Fibroblast of pulmonary artery (primary cell): ENCODE results near the gene AADACL3.

ENCODE experiments used
- DNase-seq: peaks from one replicate; pipeline ENCODE4 v3.0.0-alpha.2; 2010; ENCODE audit warnings: low read depth
- H3K4me3 ChIP-seq: replicated peaks from 2 replicates; pipeline ENCODE4 v1.5.1; 2011; ENCODE audit warnings: low read depth, mild to moderate bottlenecking, control low read depth, low read length, moderate library complexity
- TF ChIP-seq, protein P1 (sequence below): IDR thresholded peaks from 2 replicates; pipeline ENCODE4 v1.5.1; 2011; ENCODE audit warnings: mild to moderate bottlenecking, control low read depth, low read length, inconsistent platforms; ENCODE audit errors: missing control alignments

AADACL3 gene

DNA sequence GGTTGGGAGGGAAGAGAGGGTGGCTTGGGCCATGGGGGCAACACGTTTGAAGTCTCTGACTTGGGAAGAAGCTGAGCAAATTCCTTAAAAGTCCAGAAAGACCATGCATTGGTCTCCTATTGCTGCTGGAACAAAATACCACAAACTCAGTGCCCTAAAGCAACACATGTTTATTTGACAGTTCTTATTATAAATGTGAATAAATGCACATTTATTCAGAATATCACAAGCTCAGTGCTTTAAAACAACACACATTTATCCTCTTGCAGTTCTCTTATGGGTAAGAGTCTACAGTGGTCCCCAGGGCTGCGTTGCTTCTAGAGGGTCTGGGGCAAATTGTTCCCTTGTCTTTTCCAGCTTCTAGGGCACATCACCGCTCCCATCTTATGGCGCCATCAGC lies 47.6 kb downstream of the AADACL3 start:
- DNase-seq = no peak
- H3K4me3 ChIP-seq = no peak overlapping the region
- TF ChIP-seq, protein P1, sequence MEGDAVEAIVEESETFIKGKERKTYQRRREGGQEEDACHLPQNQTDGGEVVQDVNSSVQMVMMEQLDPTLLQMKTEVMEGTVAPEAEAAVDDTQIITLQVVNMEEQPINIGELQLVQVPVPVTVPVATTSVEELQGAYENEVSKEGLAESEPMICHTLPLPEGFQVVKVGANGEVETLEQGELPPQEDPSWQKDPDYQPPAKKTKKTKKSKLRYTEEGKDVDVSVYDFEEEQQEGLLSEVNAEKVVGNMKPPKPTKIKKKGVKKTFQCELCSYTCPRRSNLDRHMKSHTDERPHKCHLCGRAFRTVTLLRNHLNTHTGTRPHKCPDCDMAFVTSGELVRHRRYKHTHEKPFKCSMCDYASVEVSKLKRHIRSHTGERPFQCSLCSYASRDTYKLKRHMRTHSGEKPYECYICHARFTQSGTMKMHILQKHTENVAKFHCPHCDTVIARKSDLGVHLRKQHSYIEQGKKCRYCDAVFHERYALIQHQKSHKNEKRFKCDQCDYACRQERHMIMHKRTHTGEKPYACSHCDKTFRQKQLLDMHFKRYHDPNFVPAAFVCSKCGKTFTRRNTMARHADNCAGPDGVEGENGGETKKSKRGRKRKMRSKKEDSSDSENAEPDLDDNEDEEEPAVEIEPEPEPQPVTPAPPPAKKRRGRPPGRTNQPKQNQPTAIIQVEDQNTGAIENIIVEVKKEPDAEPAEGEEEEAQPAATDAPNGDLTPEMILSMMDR = no peak

DNA sequence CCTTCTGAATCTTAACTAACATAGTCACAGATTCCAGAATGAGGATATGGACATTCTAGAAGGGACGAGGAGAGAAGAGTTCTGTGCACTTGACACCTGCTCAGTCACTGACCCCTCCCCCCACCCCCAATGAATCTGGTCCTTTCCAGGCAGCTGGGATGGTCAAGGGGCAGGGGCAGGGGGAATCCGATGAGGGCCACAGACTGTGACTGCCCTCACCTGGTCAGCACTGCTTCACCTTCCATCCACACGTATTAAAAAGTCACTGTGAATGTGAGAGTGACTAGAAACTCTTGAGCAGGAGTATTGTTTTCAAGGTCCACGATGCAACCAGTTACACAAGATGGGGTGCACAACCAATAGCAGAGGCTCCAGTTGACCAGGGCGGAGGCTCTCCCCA lies 48.1 kb downstream of the AADACL3 start:
- TF ChIP-seq, protein P1 = no peak

DNA sequence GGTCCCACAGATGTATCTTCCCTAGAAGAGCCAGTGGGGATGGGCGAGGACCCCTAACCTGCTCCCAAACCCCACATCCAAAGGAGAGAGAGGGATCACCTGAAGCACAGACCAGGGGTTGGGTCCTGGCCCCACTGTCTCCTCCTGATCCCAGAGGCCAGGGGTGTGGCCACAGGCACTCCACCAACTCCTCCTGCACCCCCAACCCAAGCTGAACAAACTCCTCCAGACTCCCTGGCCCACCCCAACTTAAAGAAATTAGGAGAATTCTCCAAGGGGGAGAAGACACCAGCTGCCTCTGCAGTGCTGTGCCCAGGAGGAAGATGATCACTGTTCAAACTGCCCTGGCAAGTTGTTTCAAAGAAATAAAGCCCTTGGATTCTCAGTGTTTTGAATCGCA lies 53.1 kb downstream of the AADACL3 start:
- TF ChIP-seq, protein P1 = no peak
- no peak for DNase-seq
- H3K4me3 ChIP-seq = no peak overlapping the region

More for the DNA sequence above, 48.1 kb downstream of the AADACL3 start:
- DNase-seq = no peak
- no peak overlapping the region for H3K4me3 ChIP-seq

DNA sequence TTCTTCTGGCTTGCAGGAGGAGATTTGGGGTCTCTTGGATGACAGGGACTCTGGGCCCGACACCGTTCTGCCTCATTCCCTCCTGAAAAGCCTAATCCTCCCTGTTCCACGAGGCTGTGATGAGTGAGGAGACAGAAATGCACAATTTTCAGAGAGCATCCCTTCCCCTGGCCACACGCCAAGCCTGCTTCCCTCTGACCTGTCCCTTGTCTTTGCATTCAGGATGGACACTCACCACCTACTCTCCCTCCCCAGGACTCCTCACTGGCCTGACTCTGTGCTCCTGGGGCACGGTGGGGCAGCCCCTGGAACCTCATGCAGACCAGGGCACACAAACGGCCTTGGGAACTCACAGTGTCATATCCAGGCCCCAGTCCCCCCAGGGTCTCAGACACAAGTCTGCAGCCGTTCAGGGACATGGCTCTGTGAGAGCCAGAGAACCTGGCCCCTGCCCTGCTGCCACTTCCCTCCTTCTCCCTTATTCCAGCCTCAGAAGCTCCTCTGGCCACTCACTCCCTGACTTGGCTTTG lies 54.1 kb downstream of the AADACL3 start:
- TF ChIP-seq, protein P1 = no peak

DNA sequence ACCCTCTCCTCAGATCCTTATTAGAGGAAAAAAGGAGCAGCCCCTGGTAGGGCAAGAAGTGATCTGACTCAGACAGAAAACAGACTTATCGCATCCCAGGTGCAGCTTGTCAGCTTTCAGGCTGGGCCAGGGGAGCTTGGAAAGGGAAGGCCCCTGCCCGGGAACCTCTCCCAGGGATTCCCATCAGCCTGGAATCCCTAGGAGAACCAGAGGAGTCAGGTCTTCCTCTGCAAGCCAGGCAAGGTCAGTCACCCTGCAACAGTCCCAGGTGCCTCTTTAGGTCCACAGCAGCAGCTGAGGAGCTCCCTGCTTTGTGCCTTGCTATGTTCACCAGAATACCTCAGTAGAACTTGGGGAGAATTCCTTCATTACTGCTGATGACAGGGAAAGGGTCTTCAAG lies 54.7 kb downstream of the AADACL3 start:
- no peak overlapping the region for H3K4me3 ChIP-seq
- DNase-seq = no peak
- TF ChIP-seq, protein P1 = no peak

More for the DNA sequence above, 54.1 kb downstream of the AADACL3 start:
- no peak overlapping the region for H3K4me3 ChIP-seq
- no peak for DNase-seq

DNA sequence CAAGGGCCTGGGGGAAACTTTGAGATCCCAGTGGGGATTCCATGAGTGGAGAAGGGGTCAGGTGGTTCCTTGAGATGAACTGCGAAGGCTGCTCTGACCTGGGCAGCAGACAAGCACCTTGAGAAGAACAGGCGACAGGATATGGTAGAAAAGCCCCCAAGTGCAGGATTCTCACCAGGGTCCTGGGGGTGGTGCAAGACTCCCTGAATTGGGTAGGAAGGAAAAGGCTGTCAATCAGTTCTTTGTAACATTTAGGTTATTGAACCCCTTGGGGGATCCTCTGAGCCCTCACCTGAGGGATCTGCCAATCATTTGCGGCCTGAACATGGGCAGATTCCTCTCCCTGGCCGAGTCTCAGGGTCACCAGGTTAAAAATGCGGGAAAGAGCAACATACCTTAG lies 55.3 kb downstream of the AADACL3 start:
- H3K4me3 ChIP-seq = no peak overlapping the region
- TF ChIP-seq, protein P1 = no peak
- no peak for DNase-seq

DNA sequence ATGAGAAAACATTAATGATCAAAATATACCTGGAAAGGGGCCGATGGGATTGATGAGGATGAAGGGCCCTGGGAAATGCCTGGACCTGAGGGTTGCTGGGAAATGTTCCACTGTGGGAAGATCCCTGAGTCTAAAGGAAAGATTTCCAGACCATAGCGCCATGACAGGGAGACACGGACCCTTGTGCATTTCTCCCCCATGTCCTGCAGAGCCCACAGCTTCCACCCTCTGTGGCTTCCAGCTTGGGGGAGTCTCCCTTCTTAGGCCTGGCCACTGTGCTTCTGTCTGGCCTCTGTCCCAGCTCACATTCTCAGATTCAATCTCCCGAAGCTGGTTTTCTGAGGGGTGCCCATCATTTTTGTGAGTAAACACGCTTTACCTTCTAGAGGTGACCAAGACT lies 56.6 kb downstream of the AADACL3 start:
- H3K4me3 ChIP-seq = no peak overlapping the region
- TF ChIP-seq, protein P1 = no peak

More for the DNA sequence above, 56.6 kb downstream of the AADACL3 start:
- no peak for DNase-seq
